GM18526 (cell line): ENCODE measurements around the gene PGAM4.

Source experiments
- POLR2A ChIP-seq: IDR thresholded peaks from 3 replicates; pipeline ENCODE4 v1.6.1; 2011; ENCODE audit not compliant: insufficient read length; ENCODE audit errors: extremely low read depth

The PGAM4 gene

DNA sequence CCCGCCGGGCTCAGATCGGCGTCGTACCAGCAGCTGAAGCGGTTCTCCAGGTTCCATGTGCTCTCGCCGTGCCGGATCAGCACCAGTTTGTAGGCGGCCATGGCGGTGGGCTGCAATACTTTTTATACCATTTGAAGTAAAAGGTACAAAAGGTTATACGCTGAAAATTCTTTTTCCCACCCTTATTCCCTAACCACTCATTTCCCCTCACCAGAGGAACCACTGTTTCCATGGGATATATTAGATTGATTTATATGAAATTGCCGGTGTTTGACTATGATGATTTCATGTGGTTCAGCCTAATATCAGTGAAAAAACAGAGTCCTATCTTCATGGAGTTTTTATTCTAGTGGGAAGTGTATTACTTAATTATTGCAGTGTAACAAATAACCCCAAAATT lies at the start of gene PGAM4:
TSS of gene PGAM4 (minus strand) at position 101 of the 400 bp plus-strand sequence. CDS start at position 101, 0 bp downstream.
- TF ChIP-seq POLR2A: no peak

DNA sequence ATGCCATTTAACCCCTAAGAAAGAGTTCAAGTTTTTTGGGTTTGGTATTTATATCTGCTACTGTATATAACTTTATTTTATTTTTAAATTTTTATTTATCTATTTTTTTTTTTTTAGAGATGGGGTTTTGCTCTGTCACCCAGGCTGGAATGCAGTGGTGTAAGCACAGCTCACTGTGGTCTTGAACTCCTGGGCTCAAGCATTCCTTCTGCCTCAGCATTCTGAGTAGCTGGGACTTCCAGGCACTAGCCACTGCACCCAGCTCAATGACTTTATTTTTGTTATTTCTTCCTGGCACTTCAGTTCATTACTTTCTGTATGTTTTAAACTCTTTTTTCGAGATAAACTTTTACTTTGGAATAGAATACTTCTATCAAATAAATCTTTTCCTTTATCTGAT lies 42.4 kb upstream of the PGAM4 start:
- TF ChIP-seq POLR2A: no peak

DNA sequence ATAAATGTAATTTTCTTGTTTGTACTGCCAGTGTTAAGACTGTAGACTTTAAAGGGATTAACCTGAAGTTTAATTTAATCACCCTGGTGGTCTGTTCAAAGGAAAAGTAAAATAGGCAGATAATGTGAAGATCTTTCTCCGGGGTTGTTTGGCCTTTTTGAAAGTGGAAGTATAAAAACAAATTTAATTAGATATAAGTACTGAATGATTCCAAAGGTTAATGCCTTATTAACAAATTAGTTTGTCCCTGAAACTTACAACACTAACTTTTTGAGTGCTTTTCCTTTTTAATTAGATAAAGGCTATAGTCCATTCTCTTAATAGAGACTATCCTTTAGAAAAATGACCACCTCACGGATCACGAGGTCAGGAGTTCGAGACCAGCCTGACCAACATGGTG lies 10.4 kb upstream of the PGAM4 start:
- no peak for TF ChIP-seq POLR2A

DNA sequence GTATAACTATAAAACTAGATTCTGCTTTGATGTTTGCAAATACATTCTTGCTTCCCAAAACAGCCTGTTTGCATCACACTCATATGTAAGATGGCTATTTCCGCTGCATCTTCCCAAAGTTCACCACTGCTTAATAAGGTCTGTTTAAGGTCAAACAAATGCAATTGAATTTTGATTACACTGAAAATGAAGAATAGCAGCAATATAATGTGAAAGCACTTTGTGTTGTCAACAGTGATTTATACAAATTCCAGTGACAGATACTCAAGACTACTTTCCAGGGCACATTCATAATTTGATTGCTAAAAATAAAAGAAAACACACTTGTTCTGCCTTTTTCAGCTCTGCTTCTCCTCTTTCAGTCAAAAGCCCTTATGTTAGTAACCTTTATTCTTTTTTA lies 8.1 kb upstream of the PGAM4 start:
- no peak for TF ChIP-seq POLR2A

DNA sequence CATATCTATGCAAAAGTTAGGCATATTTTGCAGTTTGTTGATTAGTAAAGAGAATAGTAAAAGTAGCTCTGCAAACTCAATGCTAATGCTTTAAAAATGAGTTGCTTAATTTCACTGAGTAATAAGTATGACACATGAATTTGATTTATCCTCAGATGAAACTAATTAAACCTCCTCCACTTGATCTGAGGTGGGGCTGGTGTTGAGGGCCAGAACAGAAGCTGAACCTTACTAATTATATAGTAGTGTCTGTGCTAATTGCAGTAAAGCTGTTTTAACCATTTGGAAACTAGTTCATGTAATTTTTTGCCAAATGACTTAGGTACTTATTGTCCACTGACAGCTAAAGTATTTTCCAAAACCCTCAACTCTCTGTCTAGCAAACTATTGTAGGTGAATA lies 7.7 kb upstream of the PGAM4 start:
- no peak for TF ChIP-seq POLR2A

DNA sequence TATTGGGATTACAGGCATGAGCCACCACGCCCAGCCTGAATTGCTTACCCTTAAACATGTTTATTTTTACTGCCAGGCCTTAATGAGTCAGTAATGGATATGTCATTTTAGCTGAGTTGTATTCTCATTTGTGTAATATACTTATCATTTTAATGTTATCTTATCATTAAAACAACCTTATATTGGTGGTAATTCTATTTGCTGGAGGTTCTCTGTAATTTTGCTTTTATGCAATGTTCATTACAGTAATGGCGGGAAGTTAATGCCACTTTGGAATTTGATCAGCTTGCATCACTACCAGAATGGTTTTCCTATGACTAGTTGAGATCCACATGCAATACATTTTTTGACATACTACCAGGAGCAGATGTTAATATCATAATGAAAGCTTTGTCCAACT lies 6.3 kb upstream of the PGAM4 start:
- no peak for TF ChIP-seq POLR2A

DNA sequence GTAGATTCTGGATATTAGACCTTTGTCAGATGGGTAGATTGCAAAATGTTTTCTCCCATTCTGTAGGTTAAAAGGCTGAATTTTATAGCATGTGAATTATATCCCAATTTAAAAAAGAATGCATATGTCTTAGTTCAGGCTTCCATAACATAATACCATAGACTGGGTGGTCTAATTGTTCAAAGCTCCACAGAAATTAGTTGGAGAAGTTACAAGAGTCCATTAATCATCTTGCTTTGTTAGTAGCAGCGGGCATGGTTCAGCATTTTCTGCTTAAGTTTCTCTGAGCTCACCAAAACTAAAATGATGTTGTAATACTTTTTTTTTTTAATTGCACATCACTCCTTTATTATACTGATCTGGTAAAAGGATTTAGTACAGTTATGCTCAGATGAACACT lies 1.8 kb downstream of the PGAM4 start:
- no peak for TF ChIP-seq POLR2A

DNA sequence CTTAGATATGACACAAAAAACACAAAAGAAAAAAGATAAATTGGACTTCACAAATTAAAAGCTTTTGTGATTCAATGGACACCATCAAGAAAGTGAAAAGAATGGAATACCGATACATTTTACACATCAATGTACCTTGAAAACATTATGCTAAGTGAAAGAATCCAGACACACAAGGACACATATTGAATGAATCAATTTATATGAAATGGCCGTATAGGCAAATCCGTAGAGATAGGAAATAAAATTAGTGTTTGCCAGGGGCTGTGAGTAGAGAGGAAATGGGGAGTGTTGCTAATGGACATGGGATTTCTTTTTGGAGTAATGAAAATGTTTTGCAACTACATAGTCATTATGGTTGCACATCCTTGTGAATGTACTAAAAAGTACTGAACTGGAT lies 3.1 kb downstream of the PGAM4 start:
- TF ChIP-seq POLR2A: no peak

DNA sequence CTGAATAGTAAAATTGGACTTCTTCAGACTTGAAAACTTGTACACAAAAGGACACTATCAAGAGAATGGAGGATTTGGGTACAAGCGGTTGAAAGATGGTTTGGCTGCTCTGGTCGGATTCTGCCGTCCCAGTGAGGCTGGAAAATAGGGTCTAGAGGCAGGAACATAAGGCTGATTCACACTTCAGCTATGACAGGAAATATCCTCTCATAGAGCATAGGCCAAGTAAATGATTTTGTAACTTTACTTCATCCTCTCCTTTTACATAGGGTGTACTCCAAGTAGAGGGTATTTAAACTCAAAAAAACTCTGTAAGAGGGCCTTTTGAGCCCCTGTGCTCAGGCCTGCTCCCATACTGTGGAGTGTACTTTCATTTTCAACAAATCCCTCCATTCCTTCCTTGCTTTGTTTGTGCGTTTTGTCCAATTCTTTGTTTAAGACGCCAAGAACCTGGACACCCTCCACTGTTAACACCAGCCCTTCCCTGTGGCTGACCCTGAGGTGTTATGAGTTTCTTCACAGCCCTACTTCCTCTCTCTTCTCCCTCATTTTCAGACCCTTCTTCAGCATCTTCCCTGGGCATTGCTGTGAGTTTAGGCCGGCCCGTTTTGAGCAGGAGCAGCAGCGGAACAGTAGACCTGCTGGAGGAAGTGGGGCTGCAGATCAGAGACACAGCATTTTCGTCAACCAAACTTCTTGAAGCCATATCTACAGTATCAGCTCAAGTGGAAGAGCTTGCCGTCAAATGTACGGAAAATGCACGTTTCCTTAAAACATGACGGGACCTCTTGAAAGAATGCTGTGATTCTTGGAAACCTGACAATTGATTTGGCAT lies 7.2 kb downstream of the PGAM4 start:
- TF ChIP-seq POLR2A: no peak

DNA sequence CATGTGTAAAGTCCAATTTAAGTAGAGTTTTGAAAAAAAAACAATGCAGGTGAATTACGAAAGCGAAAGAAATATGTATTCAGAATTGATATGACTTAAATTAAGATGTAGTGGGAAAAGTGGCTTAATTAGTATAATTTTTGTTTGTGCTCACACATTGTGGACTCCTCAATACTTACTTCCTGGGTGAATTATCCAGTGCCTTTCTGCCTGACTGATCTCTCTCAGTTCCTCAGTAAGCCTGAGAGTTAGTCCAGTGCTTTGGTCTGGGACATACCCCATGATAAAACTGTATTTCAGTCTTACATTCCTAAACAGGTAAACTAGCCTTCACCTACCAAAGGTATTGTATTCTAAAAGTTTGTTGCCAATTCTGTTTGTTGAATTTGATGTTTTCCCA lies 8.4 kb downstream of the PGAM4 start:
- no peak for TF ChIP-seq POLR2A

DNA sequence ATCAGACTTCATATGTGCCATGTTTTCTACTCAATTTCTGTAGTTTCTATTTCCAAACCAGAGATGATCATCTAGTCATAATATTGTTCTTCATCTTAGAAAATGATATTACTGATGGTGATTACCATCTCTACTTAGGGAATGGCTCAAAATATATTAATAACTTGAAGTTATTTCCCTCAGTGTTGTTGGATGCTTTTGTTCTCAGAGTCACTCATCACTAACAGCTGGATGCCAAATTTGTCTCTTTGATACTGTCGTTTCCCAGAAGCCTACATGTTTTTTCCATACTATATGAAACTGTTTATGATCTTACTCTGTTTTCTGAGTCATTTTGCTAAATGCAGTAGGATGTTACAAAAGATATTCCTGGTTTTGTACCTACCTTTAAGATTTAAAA lies 8.9 kb downstream of the PGAM4 start:
- TF ChIP-seq POLR2A: no peak

DNA sequence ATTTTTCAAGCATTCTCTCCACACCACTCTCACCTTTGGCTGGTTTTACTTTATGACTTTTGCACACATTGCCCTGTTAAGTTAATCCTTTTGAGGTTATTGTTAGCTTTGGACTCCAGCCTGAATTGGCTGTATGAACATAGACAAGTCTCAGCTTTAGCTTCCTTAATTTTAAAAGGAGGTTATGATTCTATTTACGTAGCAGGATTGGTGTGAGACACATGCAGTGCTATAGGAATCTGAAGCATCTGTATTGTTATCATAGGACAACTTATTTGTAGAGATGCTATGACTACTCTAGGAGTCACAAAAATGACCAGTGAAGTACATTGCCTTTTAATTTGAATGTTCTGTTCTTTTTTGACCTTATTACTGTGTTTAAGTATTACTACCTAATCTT lies 15.7 kb downstream of the PGAM4 start:
- no peak for TF ChIP-seq POLR2A

DNA sequence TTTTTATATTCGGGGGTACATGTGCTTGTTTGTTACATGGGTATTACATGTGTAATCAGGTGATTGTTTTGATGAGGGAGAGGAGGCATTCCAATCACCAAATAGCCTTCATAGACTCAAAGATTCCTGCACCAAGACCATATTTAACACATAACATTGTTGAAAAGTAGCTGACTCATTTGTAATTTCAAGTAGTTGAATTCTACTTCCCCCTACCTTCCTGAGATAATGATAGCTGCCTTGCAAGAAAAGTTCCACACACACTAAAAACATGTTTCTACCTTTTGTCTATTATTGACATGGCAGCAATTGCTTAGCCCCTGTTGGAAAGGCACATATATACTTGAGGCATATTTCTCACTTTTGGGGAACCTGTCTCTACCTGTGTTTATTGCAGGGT lies 16.1 kb downstream of the PGAM4 start:
- no peak for TF ChIP-seq POLR2A

DNA sequence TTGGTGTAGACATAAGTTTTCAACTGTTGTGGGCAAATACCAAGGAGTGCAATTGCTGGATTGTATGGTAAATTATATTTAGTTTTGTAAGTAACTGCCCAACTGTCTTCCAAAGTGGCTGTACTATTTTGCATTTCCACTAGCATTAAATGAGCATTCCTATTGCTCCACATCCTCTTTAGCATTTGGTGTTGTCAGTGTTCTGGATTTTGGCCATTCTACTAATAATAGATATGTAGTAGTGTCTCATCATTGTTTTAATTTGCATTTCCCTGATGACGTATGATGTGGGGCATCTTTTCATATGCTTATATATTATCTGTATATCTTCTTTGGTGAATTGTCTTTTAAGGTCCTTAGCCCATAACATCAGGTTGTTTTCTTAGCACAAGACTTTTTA lies 17.3 kb downstream of the PGAM4 start:
- no peak for TF ChIP-seq POLR2A

DNA sequence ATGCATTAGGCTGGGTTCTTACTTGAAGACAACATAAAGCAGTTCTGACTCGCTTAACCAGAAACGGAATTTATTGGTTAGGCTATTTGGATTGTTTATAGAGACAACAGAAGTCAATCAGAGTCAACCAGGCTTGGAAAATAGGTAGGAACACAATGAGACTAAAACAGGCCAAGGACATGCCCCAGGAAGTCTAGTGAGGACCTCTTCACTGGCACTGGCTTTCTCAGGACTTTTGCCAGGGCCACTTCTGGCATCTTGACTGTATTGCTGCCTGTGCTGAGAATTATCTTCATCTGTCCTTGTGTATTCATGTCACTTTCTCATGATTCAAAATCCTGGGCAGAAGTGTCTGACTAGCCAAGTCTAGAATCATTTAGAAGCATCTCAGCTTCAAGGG lies 19.6 kb downstream of the PGAM4 start:
- TF ChIP-seq POLR2A: no peak

DNA sequence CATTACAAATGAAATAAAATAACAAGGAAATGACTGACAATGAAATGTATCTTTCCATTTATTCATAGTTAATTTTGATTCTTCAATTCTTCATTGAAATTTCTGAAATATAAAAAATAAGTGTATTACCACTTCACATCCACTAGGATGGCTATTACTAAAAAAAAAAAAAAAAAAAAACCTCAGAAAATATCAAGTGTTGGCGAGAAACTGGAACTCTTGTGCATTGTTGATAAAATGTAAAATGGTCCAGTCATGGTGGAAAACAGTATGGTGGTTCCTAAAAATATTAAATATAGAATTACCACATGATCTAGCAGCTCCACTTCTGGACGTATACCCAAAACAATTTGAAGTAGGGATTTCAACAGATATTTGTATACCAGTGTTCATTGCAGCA lies 22.9 kb downstream of the PGAM4 start:
- TF ChIP-seq POLR2A: no peak

DNA sequence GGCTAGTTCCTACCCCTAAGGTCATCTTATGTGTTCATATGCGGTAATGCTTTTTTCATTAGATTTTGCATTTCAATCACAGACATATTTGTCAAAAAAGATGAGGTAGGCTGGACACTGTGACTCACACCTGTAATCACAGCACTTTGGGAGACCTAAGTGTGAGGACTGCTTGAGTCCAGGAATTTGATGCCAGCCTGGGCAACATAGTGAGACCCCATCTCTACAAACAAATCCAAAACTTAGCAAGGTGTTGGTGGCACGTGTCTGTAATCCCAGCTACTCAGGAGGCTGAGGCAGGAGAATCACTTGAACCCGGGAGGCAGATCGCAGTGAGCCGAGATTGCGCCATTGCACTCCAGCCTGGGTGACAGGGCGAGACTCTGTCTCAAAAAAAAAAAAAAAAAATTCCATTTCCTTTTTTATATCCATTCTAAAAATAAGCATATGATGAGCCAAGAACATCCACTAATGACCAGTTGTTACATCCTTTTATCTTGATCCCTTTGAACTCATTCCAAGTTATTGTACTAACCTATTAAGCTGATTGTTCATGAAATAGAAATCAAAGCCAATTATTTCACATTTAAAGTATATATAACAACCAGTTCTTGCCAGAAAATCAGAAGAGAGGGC lies 23.4 kb downstream of the PGAM4 start:
- no peak for TF ChIP-seq POLR2A
